GM10266 (cell line): ENCODE results near the gene ANKRD62.

ENCODE experiments used
- DNase-seq: peaks from one replicate; pipeline ENCODE4 v3.0.0; 2012; ENCODE audit errors: extremely low spot score
- CTCF ChIP-seq: IDR thresholded peaks from 2 replicates; pipeline ENCODE4 v1.5.1; 2012; ENCODE audit warnings: mild to moderate bottlenecking, low read depth; ENCODE audit not compliant: control insufficient read depth, insufficient read depth; ENCODE audit errors: missing control alignments

ANKRD62 gene

GRCh38 chr18:12093520-12094257, at the start of gene ANKRD62:
Gene ANKRD62, plus strand, starts transcription at chr18:12093843. Its CDS starts 175 bp downstream, at chr18:12094018.
- TF ChIP-seq CTCF = no peak
- no peak for DNase-seq

GRCh38 chr18:12044591-12044990, 49.1 kb upstream of the ANKRD62 start:
- no peak for DNase-seq

GRCh38 chr18:12046046-12046750, 47.4 kb upstream of the ANKRD62 start:
- no peak for TF ChIP-seq CTCF
- no peak for DNase-seq

More at GRCh38 chr18:12044591-12044990, 49.1 kb upstream of the ANKRD62 start:
- no peak for TF ChIP-seq CTCF

GRCh38 chr18:12046751-12047335, 46.8 kb upstream of the ANKRD62 start:
- no peak for TF ChIP-seq CTCF
- no peak for DNase-seq

GRCh38 chr18:12048010-12048826, 45.4 kb upstream of the ANKRD62 start:
- DNase-seq = no peak
- no peak for TF ChIP-seq CTCF

- TF ChIP-seq CTCF = no peak
- DNase-seq = no peak
These were observed 44.8 kb upstream of the ANKRD62 start for GRCh38 chr18:12048827-12049175.
